Type B pancreatic cell (in vitro differentiated cells): ENCODE measurements around the gene CELF4. TPM values are rescaled to one million over a fixed set of nuclear protein-coding genes. Genes with fewer than 3 reads are reported as not detected.

ENCODE experiments used
- DNase-seq: peaks from one replicate; pipeline ENCODE4 v3.0.0; 2021; ENCODE audit warnings: mixed read lengths; ENCODE audit not compliant: unreplicated experiment; ENCODE audit errors: extremely low spot score
- H3K27ac Mint-ChIP-seq: 2 replicates; pipeline ENCODE4 v1.8.0; 2021; ENCODE audit warnings: mild to moderate bottlenecking, mixed read lengths
- H3K27me3 Mint-ChIP-seq: 2 replicates; pipeline ENCODE4 v1.8.0; 2021; ENCODE audit warnings: mixed read lengths
- H3K36me3 Mint-ChIP-seq: 2 replicates; pipeline ENCODE4 v1.8.0; 2021; ENCODE audit warnings: mixed read lengths
- H3K4me1 Mint-ChIP-seq: one replicate; pipeline ENCODE4 v1.8.0; 2021; ENCODE audit warnings: mixed read lengths; ENCODE audit not compliant: unreplicated experiment
- H3K4me3 Mint-ChIP-seq: 2 replicates; pipeline ENCODE4 v1.8.0; 2021; ENCODE audit warnings: mild to moderate bottlenecking, mixed read lengths
- H3K9me3 Mint-ChIP-seq: 2 replicates; pipeline ENCODE4 v1.8.0; 2021; ENCODE audit warnings: mixed read lengths
- CTCF ChIP-seq: fragments of 200-600 bp; sonication (generic); conservative IDR thresholded peaks from 2 replicates; pipeline ENCODE4 v1.5.0; 2021; ENCODE audit warnings: antibody characterized with exemption, mild to moderate bottlenecking
- total RNA-seq: library from RNA; stranded (reverse); gene quantifications from 2 replicates; pipeline ENCODE4 v1.2.1, GENCODE V29; 2021; ENCODE audit warnings: low replicate concordance

CELF4 gene
- total RNA-seq, 1 donor from 2014 or later = 9.2 TPM

GRCh38 chr18:37336568-37337285 is 228.9 kb downstream of the CELF4 start:
- TF ChIP-seq CTCF = no peak
- Mint-ChIP-seq H3K36me3 (no peaks in the 10 kb centered on the region), H3K4me3 (no peak overlapping the region), H3K27me3 (peaks cover 4% of the 10 kb centered on the region), H3K9me3 (no peaks in the 10 kb centered on the region), H3K27ac (no peak overlapping the region), H3K4me1 (peaks cover 17% of the 10 kb centered on the region)
- DNase-seq = no peak

- Mint-ChIP-seq H3K4me1 (peaks cover 21% of the 10 kb centered on the region), H3K9me3 (no peaks in the 10 kb centered on the region), H3K4me3 (no peak overlapping the region), H3K36me3 (no peaks in the 10 kb centered on the region), H3K27me3 (no peaks in the 10 kb centered on the region), H3K27ac (peak overlapping the region; percentile 42)
- TF ChIP-seq CTCF = peak; percentile 51
- DNase-seq = no peak
These were observed 230.2 kb downstream of the CELF4 start for GRCh38 chr18:37335409-37335736.

- DNase-seq = no peak
- no peak overlapping the region for H3K4me3 Mint-ChIP-seq
- H3K27me3 Mint-ChIP-seq = no peaks in the 10 kb centered on the region
- peaks cover 23% of the 10 kb centered on the region for H3K4me1 Mint-ChIP-seq
- no peaks in the 10 kb centered on the region for H3K9me3 Mint-ChIP-seq
- no peaks in the 10 kb centered on the region for H3K36me3 Mint-ChIP-seq
- H3K27ac Mint-ChIP-seq = peak overlapping the region; percentile 42
- no peak for TF ChIP-seq CTCF
These were observed 230.8 kb downstream of the CELF4 start for GRCh38 chr18:37334631-37335408.

GRCh38 chr18:37332628-37333420 is 232.8 kb downstream of the CELF4 start:
- Mint-ChIP-seq H3K4me3 (no peak overlapping the region), H3K27ac (no peak overlapping the region), H3K9me3 (no peaks in the 10 kb centered on the region), H3K4me1 (peaks cover 29% of the 10 kb centered on the region), H3K36me3 (no peaks in the 10 kb centered on the region), H3K27me3 (peaks cover 1% of the 10 kb centered on the region)
- TF ChIP-seq CTCF = no peak
- DNase-seq = no peak

GRCh38 chr18:37332219-37332618 is 233.4 kb downstream of the CELF4 start:
- Mint-ChIP-seq H3K27me3 (peaks cover 5% of the 10 kb centered on the region), H3K4me3 (no peak overlapping the region)

More at GRCh38 chr18:37332219-37332618, 233.4 kb downstream of the CELF4 start:
- no peak for DNase-seq
- Mint-ChIP-seq H3K4me1 (peaks cover 31% of the 10 kb centered on the region), H3K36me3 (no peaks in the 10 kb centered on the region), H3K9me3 (no peaks in the 10 kb centered on the region), H3K27ac (no peak overlapping the region)
- TF ChIP-seq CTCF = no peak
